ENCODE data around the gene RBP3.

The RBP3 gene

GRCh38 chr10:47334466-47335295 lies 13.5 kb upstream of the RBP3 start:
- in situ Hi-C loops (cut with MboI; ENCODE audit: low sequenced_read_pairs): no loop called here

- in situ Hi-C loops (cut with MboI; ENCODE audit: low sequenced_read_pairs): no loop called here
Observed at GRCh38 chr10:47335906-47336305, 12.3 kb upstream of the RBP3 start.

GRCh38 chr10:47336387-47337134 lies 11.6 kb upstream of the RBP3 start:
- in situ Hi-C loops (cut with MboI; ENCODE audit: low sequenced_read_pairs): no loop called here

- in situ Hi-C loops (cut with MboI; ENCODE audit: low sequenced_read_pairs): no loop called here
Observed at GRCh38 chr10:47337310-47337709, 10.9 kb upstream of the RBP3 start.

- in situ Hi-C loops (cut with MboI; ENCODE audit: low sequenced_read_pairs): no loop called here
Observed at GRCh38 chr10:47339186-47339735, 8.9 kb upstream of the RBP3 start.

GRCh38 chr10:47339759-47340607 lies 8.2 kb upstream of the RBP3 start:
- in situ Hi-C loops (cut with MboI; ENCODE audit: low sequenced_read_pairs): no loop called here

GRCh38 chr10:47340608-47341170 lies 7.5 kb upstream of the RBP3 start:
- in situ Hi-C loops (cut with MboI; ENCODE audit: low sequenced_read_pairs): no loop called here

GRCh38 chr10:47344996-47345870 lies 2.9 kb upstream of the RBP3 start:
- in situ Hi-C loops (cut with MboI; ENCODE audit: low sequenced_read_pairs): no loop called here

GRCh38 chr10:47346581-47347302 lies 1.4 kb upstream of the RBP3 start:
- in situ Hi-C loops (cut with MboI; ENCODE audit: low sequenced_read_pairs): no loop called here

- in situ Hi-C loops (cut with MboI; ENCODE audit: low sequenced_read_pairs): no loop called here
Observed at GRCh38 chr10:47347303-47347675, 874 bp upstream of the RBP3 start.

GRCh38 chr10:47348661-47349470 lies 703 bp downstream of the RBP3 start:
- in situ Hi-C loops (cut with MboI; ENCODE audit: low sequenced_read_pairs): no loop called here

GRCh38 chr10:47349516-47349915 lies 1.4 kb downstream of the RBP3 start:
- in situ Hi-C loops (cut with MboI; ENCODE audit: low sequenced_read_pairs): no loop called here

- in situ Hi-C loops (cut with MboI; ENCODE audit: low sequenced_read_pairs): no loop called here
Observed at GRCh38 chr10:47349941-47350371, 1.8 kb downstream of the RBP3 start.

GRCh38 chr10:47350671-47351640 lies 2.8 kb downstream of the RBP3 start:
- in situ Hi-C loops (cut with MboI; ENCODE audit: low sequenced_read_pairs): no loop called here

GRCh38 chr10:47351899-47352815 lies 4.0 kb downstream of the RBP3 start:
- in situ Hi-C loops (cut with MboI; ENCODE audit: low sequenced_read_pairs): no loop called here

GRCh38 chr10:47353351-47353750 lies 5.2 kb downstream of the RBP3 start:
- in situ Hi-C loops (cut with MboI; ENCODE audit: low sequenced_read_pairs): no loop called here

Measured in HL-60/S4 treated with retinoic acid at 250 ng/mL for 4 days and 3 days (cell line).